Measurements from ENCODE around the gene CEP250.

- TF ChIP-seq CTCF (conservative IDR thresholded peaks at IDR 0.05; ENCODE audit: low read depth, low read length) (no peak), EZH2 (IDR thresholded peaks at IDR 0.05; ENCODE audit: low read length, unreplicated experiment) (no peak), EZH2phosphoT487 (IDR thresholded peaks at IDR 0.05; ENCODE audit: borderline replicate concordance, low read length) (no peak)
Observed at GRCh38 chr20:35473684-35474083, 18.3 kb downstream of the CEP250 start.
